GM19455 (cell line): ENCODE measurements around the gene DKK2.

Experiments
- ATAC-seq: cut with Tn5 transposase; IDR thresholded peaks from one replicate; pipeline ENCODE4 v1.9.1; 2021; ENCODE audit not compliant: unreplicated experiment

DKK2 gene

DNA sequence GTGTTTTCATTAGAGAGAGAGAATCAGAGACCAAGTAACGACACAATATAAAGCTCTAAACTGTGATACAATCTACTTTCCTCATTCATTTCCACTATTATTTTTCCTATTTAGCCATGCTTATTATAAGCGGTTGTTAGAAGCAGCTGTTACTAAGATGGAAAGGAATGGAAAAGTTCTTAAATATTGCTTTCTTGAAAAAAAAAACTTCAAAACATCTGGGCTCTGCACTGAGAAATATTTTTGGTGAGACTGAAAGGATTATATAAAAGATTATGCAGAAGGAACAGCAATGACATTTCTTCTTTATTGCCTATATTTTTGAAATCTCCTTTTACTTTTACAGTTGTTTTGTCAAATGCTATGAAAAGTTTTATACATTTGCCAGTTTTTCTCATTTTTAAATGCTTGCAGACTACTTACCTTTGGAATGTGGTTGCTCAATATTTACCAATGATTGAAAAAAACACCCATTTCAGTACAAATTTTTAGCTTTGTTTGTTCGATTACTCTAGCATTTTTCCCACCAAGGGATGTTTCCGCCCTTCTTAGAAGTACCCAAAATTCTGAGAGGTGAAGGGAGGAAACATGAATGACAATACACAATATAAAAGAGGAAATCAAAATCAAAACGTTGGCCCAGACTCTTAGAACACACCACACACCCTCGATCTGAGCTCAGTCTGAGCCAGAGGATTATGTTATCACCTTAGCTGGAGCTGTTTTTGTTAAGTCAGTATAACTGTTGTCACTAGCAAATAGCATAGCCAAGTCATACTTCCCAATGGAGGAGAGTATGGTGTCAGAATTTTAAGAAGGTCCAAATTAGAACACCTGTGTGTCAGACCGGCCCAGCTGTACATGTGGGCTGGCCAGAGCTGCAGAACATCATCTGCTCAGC lies 18.4 kb downstream of the DKK2 start:
- ATAC-seq: no peak

- ATAC-seq: no peak
These were observed 24.8 kb downstream of the DKK2 start for GRCh38 chr4:107011312-107011711.

- no peak for ATAC-seq
These were observed 26.7 kb downstream of the DKK2 start for GRCh38 chr4:107009196-107009968.

- no peak for ATAC-seq
These were observed 28.0 kb downstream of the DKK2 start for GRCh38 chr4:107008115-107008514.

DNA sequence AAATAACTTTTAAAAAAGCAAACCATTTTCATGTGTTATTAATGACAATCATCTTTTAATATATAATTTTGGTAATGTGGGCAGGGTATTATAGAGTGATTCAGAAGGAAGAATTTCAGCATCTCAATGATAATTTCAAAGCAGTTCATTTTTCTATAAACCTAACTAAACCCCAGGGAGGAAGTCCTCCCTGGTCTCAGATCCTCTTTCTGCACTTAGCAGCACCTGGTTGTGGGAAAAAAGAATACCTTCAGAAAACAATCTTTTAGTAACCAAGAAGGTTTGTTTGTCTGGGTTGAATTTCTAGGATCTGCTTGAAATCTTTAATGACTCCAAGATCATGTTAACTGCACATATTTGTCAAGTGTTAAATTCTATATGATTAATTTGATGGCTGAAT lies 29.9 kb downstream of the DKK2 start:
- ATAC-seq: no peak

DNA sequence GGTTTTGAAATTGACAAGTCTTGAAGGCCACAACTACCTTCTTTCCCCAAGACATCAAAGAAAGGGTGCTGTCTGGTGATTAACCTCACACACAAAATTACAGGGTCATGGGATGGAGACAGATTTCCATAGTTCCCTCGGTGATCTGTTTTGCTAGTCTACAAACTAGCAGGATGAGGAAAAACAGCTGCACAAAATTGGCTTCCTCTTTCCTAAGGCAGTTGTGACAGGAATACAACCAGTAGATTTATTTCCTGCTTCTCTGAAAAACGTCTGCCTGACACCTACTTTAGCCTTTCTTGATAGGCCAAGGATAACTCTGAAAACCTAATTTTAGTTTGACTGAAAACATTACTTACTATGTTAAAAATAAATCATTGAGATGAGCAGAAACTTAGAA lies 39.6 kb downstream of the DKK2 start:
- no peak for ATAC-seq

- ATAC-seq: no peak
These were observed 42.3 kb downstream of the DKK2 start for GRCh38 chr4:106993827-106994226.

DNA sequence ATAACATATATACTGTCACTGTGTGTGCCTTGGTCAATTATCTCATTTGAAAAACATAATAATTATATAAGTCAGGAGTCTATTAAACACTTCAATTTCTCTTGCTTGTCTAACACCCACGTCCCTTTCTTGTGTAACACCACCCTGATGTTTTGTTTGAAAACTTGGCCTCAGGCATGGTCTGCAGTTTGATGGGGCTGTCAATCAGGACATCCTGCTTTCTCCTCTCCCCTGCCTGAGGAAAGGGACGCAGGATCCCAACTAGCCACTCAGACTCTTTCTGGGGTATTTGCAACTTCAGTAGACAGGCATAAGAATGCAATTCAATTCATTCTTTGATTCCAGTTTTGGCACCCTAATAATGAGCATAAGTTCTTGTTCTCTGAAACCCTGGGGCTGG lies 48.8 kb downstream of the DKK2 start:
- no peak for ATAC-seq

DNA sequence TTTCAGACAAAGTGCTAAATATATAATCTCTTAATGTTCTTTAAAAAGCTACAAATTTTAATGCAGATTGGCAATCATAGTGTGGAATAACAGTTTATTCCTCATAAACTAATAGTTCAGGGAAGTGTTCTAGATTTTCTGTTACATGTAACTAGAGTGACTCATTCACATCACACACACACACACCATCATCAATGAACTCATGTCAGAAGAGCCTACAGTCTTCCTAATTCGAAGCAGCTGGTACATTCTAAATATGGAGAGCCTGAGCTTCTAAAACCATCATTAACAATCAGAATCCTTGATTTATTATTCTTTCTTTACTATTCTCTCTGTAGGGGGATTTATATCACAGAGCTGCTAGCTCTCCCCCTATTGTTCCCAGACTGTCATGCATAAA lies 49.6 kb downstream of the DKK2 start:
- no peak for ATAC-seq

DNA sequence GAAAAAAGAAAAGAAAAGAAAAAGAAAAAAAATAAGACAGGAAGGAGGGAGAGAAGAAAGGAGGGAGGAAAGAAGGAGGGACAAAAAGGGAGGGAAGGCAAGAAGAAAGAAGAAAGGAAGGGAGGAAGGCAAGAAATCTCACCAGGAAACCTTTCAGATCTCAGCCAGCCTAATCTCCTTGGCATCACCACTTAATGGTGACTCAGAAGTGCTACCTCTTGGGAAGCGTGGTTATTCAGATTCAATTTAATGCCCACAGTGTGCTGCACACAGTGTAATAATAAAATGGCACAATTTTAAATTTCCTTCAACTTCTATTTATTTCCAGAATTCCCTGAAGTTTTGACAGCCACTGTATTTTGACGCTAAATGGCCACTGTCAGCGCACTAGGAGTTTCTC lies 50.3 kb downstream of the DKK2 start:
- no peak for ATAC-seq

- no peak for ATAC-seq
These were observed 53.4 kb downstream of the DKK2 start for GRCh38 chr4:106982711-106983211.

DNA sequence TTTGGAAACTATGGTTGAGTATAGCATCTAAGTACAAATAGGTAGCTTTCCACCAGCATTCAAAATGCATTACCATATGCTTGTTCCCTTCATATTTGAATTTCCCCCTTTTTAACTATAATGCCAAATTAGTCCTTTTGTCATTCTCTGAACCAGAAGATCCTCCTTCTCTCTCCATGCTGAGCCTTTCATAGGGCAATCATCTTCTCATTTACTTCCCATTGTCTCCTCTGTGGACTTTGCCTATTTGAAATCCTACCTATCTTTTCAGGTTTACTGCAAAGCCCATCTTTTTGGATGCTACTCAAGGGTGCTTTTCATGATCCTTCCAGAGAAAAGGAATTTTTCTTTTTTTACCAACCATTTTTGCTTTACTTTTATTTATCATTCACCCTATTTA lies 54.7 kb downstream of the DKK2 start:
- ATAC-seq: no peak

DNA sequence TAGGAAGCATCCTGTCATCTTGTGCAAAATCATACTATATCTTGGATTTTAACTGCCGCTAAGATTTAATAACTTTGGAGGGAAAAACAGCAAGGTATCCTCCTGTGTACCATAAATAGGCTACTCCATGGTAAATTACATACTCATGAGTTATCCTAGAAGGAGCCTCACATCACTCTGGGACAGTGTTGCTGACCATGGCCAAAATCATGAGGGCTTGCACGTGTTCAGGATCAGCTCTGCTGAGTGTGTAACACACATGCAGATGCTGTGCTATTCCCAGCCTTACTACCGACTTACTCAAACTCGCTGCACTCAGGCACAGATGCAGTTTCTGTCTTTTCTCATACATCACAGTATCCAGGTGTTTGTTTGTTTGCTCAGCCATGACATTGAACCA lies 56.6 kb downstream of the DKK2 start:
- ATAC-seq: no peak

- no peak for ATAC-seq
These were observed 57.9 kb downstream of the DKK2 start for GRCh38 chr4:106978046-106978774.

DNA sequence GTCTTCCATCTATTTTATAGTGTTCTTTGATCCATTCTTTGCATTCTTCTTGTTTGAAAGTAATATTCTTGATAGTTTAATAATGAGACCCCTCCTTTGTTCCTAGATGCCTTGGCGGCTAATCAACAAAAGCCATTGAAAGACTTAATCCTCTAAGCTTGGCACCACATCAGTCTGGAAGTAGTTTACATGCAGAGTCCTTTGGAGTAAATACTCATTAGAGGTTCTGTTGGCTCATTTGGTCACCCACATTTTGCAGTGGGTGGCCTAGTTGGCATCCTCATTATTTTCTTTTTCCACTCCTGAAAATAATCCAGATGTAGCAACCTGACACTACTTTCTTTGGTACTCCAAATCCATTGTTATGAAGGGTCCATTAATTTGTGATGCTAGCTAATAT lies 64.5 kb downstream of the DKK2 start:
- ATAC-seq: no peak

DNA sequence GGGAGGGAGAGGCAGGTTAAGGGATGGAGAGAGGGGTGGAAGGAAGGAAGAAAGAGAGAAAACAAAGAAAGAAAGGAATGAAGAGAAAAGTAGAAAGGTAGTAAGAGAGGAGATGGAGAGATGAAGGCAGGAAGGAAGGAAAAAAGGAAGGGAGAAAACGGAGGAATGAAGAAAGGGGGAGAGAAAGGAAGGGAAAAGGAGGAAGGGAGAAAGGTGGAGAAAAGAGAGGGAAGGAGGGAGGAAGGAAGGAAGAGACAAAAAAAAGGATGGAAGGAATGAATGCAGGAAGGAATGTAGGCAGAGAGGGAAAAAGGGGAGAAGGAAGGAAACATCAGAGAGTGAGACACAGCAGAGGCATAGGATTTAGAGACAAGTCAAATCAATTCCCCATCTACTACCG lies 68.2 kb downstream of the DKK2 start:
- ATAC-seq: no peak

- ATAC-seq: no peak
These were observed 82.9 kb downstream of the DKK2 start for GRCh38 chr4:106953036-106953705.

DNA sequence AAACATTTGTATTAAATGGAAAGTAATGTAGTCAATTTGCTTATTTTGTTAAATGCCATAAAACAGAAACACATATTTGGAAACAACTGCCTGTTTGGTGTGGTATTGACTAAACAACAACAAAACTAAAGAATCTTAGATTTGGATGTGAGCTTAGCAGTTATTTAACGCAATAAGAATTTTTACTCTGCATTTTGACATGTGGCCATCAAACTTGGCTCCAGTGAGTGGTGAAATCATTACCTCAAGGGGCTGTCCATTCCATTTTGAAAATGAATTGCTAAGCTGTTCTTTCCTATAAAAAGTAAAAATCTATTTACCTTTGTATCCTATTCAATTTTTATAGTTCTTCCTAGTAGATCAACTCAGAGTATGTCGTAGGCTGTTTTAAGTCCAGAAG lies 84.2 kb downstream of the DKK2 start:
- ATAC-seq: no peak

DNA sequence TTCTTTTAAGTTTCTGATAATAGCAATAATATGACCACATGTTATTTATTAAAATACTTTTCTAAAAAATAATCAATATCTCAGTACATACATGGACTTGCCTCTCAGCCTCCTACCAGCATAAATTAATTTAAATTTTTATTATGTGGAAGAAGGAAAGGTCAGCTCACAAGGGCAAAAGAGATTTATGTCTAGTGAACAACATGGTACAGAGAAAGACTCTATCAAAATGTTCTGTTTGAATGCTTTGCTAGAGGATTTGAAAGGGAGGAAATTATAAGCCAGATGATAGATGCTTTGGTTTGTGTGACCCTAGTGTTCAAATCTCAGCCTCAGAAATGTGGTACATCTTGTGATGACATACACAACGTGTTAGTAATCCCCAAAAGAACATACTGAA lies 94.3 kb downstream of the DKK2 start:
- no peak for ATAC-seq

DNA sequence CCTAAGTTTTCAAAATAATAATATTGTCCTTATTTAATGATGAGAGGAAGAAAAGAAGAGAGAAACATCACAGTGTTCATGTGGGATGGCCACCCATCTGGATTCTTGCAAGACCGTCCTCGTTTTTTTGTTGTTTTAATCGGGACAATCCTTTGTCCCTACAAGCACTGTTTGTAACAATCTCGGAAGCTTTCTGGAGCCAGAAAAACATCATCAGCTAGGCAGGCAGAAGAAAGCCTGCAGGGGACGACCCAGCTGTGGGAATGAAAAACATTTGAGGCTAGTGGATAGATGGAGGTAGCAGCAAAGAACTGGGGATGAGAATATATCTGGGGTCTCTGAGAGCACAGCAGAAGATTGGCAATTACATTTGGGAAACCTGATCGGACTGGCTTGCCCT lies 105.6 kb downstream of the DKK2 start:
- ATAC-seq: no peak

DNA sequence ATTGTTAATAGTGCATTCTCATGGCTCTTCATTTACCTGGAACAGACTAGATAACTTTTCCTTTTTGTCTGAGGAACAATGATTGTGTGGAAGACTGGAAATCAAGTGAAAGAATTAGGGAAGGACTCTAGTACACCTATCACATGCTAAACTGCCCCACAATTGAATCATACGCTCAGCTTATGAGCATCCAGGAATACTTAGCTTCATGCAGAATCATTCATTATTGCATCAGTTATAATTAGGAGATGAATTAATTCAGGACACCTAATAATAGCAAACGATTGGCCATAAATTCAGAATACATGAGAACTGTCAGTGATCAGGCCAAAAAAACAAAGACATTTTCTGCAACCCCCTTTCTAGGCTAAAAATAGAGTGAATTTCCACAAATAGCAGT lies 106.9 kb downstream of the DKK2 start:
- no peak for ATAC-seq
